SH-SY5Y (cell line): ENCODE data around the gene HNRNPLL.

Experiments used
- GATA2 ChIP-seq: IDR thresholded peaks from 2 replicates; pipeline ENCODE4 v1.6.1; 2011; ENCODE audit warnings: mild to moderate bottlenecking, low read depth, low read length
- GATA3 ChIP-seq: IDR thresholded peaks from 2 replicates; pipeline ENCODE4 v1.6.1; 2011; ENCODE audit warnings: low read depth, mild to moderate bottlenecking, low read length, moderate library complexity

HNRNPLL gene

GRCh38 chr2:38535404-38535743, 67.4 kb downstream of the HNRNPLL start:
- TF ChIP-seq GATA2 (no peak), GATA3 (no peak)

- TF ChIP-seq GATA3: no peak
- no peak for TF ChIP-seq GATA2
Measured at GRCh38 chr2:38534746-38535403, 67.9 kb downstream of the HNRNPLL start.

- no peak for TF ChIP-seq GATA2
- no peak for TF ChIP-seq GATA3
Measured at GRCh38 chr2:38533757-38534545, 68.8 kb downstream of the HNRNPLL start.

DNA sequence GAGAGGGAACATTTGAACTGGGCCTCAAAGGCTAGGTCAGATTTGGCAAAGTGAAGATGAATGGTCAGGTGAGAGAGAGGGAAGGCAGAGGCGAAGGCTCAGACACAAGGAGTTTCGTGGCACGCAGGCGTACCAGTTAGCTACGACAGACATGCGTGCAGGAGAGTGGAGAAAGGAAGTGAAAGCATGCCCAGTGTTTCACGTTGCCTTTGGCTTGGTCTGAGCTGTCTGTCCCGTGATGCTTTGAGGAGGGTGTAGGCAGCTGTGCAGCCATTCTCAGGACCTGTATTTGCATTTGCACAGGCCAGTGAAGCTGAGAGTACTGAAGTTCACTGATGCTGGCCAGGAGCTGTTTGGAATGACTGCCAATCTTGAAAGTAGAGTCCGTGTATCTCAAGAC, 69.5 kb downstream of the HNRNPLL start:
- TF ChIP-seq GATA3 (no peak), GATA2 (no peak)

- TF ChIP-seq GATA2 (no peak), GATA3 (no peak)
Measured at GRCh38 chr2:38532366-38532765, 70.4 kb downstream of the HNRNPLL start.

GRCh38 chr2:38529208-38529607, 73.5 kb downstream of the HNRNPLL start:
- no peak for TF ChIP-seq GATA2
- TF ChIP-seq GATA3: no peak

- TF ChIP-seq GATA3 (no peak), GATA2 (no peak)
Measured at GRCh38 chr2:38528534-38528933, 74.2 kb downstream of the HNRNPLL start.

- TF ChIP-seq GATA2 (no peak), GATA3 (no peak)
Measured at GRCh38 chr2:38528008-38528442, 74.7 kb downstream of the HNRNPLL start.

DNA sequence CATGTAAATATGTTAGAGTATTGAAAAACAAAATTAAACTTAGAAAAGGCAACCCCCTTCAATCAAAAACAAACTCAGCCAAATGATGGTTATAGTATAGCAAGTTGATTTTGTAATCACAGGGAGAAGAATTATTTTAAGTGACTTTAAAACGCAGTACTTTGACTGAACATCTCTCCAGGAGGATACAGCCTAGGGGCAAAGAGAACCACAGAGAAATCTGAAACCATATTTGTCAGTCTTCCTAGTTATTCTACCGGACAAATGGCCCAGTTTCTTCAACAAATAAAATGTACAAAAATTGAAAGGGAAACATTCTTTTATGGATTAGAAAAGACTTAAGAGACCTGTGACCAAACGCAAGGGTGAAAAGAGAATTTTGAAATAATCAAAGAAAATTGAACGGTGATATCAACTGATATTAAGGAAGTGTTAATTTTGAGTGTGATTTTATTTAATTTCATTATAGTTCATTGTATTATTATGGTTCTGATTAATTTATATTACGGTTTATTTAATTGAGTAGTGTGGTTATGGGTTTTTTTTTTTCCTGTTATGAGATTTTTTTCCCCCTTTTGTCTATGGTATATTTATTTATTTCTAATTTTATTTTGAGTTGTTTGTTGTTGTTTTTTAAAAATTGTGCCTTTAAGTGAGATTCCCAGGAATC, 75.3 kb downstream of the HNRNPLL start:
- TF ChIP-seq GATA2 (no peak), GATA3 (no peak)

GRCh38 chr2:38526195-38526594, 76.5 kb downstream of the HNRNPLL start:
- no peak for TF ChIP-seq GATA3

GRCh38 chr2:38524580-38524979, 78.1 kb downstream of the HNRNPLL start:
- TF ChIP-seq GATA2 (no peak), GATA3 (no peak)

GRCh38 chr2:38523728-38524437, 78.8 kb downstream of the HNRNPLL start:
- TF ChIP-seq GATA2: no peak
- TF ChIP-seq GATA3: no peak

DNA sequence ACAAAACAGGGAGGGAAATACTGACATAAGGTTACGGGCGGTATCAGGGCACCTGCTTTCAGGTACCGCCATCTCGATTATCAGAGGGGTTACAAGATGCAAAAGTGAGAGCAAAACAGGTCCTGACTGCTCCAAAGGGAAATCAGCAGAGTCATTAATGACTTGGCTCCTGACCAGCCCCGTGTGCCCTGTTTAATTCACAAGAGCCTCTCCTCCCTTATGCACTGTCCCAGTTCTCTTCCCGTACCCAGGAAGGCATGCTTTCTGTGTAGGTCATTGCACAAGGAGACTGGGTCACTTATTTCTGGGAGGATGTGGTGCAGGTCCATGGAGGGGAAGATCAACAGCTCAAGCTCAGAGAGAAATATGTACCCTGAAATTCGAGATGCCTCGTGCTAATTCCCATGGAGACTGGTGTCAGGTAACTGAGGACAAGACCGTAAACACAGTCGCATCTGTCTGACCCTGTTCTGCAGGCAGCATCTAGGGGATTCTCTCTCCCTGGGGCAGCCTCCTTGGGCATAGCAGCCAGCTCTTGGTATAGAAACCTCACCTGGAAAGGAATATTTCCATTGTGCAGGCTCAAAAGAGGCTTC, 79.9 kb downstream of the HNRNPLL start:
- TF ChIP-seq GATA2 (no peak), GATA3 (no peak)

DNA sequence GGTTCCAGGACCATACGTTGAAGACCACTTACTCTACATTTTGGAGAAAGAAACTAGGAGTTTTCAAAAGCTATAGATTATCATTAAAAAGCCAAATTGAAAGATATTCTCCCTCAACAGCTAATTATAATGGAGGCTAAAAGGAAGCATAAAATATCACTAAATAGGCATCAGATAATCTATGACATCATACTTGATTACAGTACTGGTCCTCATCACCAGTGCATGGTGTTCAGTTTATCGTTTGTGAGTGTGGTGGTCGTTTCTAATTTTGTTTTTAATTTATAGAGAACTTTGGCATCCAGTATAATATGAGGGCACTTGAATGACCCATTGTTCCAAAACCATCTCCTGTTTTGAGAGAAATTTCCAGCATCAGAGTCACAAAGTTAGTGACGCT, 80.9 kb downstream of the HNRNPLL start:
- TF ChIP-seq GATA3 (no peak), GATA2 (no peak)
